ENCODE data around the gene PBX4.

DNA sequence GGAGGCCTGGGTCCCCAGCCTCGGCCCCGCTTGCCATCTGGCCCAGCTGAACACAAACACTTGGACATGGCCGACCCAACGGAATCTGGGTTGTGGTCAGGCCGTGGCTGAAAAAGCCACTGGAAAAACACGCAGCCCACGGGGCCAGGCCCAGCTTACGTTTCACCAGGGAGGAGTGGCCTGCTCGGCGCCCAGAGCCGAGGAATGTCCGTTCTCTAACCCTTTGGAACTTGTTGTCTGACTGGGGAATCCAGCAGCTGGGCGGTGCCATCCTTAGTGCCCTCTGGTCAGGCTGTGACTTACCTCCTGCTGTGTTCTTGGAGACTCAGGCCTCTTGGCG lies 66.7 kb downstream of the PBX4 start:
- TF ChIP-seq, protein P1, sequence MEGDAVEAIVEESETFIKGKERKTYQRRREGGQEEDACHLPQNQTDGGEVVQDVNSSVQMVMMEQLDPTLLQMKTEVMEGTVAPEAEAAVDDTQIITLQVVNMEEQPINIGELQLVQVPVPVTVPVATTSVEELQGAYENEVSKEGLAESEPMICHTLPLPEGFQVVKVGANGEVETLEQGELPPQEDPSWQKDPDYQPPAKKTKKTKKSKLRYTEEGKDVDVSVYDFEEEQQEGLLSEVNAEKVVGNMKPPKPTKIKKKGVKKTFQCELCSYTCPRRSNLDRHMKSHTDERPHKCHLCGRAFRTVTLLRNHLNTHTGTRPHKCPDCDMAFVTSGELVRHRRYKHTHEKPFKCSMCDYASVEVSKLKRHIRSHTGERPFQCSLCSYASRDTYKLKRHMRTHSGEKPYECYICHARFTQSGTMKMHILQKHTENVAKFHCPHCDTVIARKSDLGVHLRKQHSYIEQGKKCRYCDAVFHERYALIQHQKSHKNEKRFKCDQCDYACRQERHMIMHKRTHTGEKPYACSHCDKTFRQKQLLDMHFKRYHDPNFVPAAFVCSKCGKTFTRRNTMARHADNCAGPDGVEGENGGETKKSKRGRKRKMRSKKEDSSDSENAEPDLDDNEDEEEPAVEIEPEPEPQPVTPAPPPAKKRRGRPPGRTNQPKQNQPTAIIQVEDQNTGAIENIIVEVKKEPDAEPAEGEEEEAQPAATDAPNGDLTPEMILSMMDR (IDR thresholded peaks at IDR 0.05; ENCODE audit: low read length), result no peak
- no peak for TF ChIP-seq EZH2 (IDR thresholded peaks at IDR 0.05; ENCODE audit: borderline replicate concordance, low read length)

Measured in OCI-LY1 (cell line).